GM12872 (cell line): ENCODE data around the gene C19orf25.

ENCODE experiments used
- TF ChIP-seq, protein P1 (sequence below): IDR thresholded peaks from 3 replicates; pipeline ENCODE4 v1.5.1; 2011; ENCODE audit warnings: low read depth, mild to moderate bottlenecking, low read length, moderate library complexity; ENCODE audit not compliant: insufficient read depth

Gene C19orf25

DNA sequence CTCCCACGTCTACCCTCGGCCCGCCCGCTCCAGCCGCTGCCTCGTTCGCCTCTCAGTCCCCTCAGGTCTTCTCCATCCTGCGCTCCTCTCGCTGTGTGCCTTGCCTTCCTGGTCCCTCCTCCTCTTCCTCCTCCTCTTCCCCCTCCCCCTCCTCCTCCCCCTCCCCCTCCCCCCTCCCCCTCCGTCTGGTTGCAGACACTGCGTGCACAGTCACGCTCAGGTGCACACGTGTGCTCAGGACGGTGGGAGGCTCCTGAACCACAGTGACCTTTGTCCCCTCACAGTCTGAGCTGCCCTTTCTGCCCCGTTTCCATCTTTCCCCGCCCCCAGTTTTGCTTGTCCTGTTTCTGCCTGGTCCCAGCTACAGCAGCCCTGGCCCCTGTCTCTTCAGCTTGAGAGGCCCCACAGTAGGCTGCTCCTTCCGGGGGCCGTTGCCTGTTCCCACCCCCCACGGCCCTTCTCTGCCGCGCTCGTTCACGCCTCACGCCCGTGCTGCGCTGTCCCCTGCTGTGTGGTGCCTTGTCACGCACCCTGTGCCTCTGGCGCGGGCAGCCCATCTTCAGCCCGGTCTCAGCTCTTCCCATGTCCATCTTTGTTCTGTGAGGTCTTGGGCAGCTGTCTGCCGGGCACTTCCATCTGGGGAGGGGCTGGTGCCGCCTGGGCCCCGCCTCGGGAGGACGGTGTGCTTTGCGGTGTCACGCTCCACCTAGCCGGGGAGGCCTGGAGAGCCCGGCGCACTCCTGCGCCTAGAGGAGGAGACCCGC, 54.6 kb downstream of the C19orf25 start:
- TF ChIP-seq, protein P1, sequence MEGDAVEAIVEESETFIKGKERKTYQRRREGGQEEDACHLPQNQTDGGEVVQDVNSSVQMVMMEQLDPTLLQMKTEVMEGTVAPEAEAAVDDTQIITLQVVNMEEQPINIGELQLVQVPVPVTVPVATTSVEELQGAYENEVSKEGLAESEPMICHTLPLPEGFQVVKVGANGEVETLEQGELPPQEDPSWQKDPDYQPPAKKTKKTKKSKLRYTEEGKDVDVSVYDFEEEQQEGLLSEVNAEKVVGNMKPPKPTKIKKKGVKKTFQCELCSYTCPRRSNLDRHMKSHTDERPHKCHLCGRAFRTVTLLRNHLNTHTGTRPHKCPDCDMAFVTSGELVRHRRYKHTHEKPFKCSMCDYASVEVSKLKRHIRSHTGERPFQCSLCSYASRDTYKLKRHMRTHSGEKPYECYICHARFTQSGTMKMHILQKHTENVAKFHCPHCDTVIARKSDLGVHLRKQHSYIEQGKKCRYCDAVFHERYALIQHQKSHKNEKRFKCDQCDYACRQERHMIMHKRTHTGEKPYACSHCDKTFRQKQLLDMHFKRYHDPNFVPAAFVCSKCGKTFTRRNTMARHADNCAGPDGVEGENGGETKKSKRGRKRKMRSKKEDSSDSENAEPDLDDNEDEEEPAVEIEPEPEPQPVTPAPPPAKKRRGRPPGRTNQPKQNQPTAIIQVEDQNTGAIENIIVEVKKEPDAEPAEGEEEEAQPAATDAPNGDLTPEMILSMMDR = no peak

DNA sequence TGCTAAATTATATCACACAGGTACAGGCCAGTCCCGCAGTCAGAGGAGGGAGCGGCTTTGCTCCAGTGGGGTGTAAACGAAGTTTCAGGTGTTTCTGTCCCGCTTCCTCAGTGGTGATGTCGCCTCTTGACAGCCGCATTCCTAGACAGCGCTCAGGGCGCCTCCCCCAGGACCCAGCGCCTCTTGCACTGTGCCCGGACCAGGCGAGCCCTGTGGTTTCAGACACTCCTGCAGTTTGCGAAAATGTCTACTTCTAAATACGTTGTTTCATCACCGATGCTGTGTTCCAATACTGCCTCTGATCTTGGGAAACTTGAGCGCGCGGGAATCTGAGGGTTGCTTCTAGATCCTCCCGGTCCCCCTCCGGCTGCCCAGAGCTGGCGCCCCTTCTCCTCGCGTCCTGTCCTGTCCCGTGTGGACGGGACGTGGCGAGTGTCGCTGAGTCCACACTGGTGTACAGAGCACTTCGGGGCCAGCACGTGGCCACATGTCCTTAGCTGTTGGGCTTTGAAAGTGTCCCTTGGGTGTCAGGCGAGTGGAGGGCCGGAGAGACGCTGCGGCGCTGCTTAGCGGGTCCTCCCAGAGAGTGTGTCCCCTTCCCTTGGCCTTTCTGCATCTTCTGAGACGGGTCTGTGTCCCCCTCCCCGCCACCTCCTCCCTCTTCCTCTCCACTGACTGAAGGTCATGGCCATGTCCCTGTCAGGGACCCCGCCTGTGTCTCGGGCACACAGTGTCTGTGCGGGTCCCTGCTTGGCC, 55.4 kb downstream of the C19orf25 start:
- TF ChIP-seq, protein P1 = no peak
